HepG2 (cell line): ENCODE results near the gene KCNK15. TPM values are rescaled to one million over a fixed set of nuclear protein-coding genes. Genes with fewer than 3 reads are reported as not detected.

Experiments
- ATAC-seq: fragments of 200-7000 bp; cut with Tn5 transposase; 3 replicates; pipeline ENCODE4 v1.9.1; 2020; ENCODE audit warnings: mild to moderate bottlenecking, moderate library complexity
- BruUV-seq: library from RNA; stranded (reverse); fragments of 400-500 nt; replicated peaks from 2 replicates; lab custom pipeline; 2021; lab: Mats Ljungman, UMichigan
- CTCF ChIA-PET: fragments of 300-600 bp; formaldehyde crosslinking; extraction: SDS; loops from one replicate; lab custom pipeline; 2021; ENCODE audit warnings: low total read pairs, inconsistent platforms, low intra/inter-chr PET ratio; lab: Yijun Ruan, JAX
- POLR2A ChIA-PET: fragments of 350-600 bp; sonication (Branson Sonifier 250); formaldehyde crosslinking; loops from one replicate; lab custom pipeline; 2020; ENCODE audit warnings: antibody characterized with exemption, inconsistent platforms; lab: Yijun Ruan, JAX
- DNase-seq: peaks from one replicate; pipeline ENCODE4 v3.0.0-alpha.2; 2015; ENCODE audit warnings: low spot score
- FAIRE-seq: peaks from 3 replicates; lab custom pipeline; 2011; peaks lifted over from hg19 to GRCh38; lab: Jason Lieb, UNC
- H2AFZ ChIP-seq: one replicate; pipeline ENCODE4 v1.6.1; 2011; ENCODE audit warnings: low read length, inconsistent platforms
- H3K27ac ChIP-seq: fragments of 300-600 bp; 3 replicates; pipeline ENCODE4 v1.8.0; 2011; ENCODE audit warnings: mixed run types, mild to moderate bottlenecking, mixed read lengths, low read length, inconsistent platforms; ENCODE audit not compliant: insufficient read depth; ENCODE audit errors: extremely low read length
- H3K27me3 ChIP-seq, 2 experiments: fragments of 200-600 bp in 1 of 2; 2 replicates in 1 of 2; 3 replicates in 1 of 2; pipeline versions ENCODE4 v1.6.0 to v1.8.0; 2011; ENCODE audit warnings: low read length in 2 of 2, mild to moderate bottlenecking in 2 of 2, moderate library complexity in 2 of 2, inconsistent platforms in 1 of 2; ENCODE audit not compliant: insufficient read depth in 2 of 2, control insufficient read depth in 1 of 2
- H3K36me3 ChIP-seq, 2 experiments: fragments of 200-600 bp in 1 of 2; replicated peaks in 1 of 2; 2 replicates in 1 of 2; 3 replicates in 1 of 2; pipeline versions ENCODE4 v1.5.1 to v1.8.0; 2011; ENCODE audit warnings: low read length in 2 of 2, inconsistent platforms in 1 of 2; ENCODE audit not compliant: insufficient read depth in 2 of 2, control insufficient read depth in 1 of 2
- H3K4me1 ChIP-seq: 2 replicates; pipeline ENCODE4 v1.5.1; 2012; ENCODE audit warnings: low read length, inconsistent platforms; ENCODE audit not compliant: insufficient read depth
- H3K4me2 ChIP-seq: 2 replicates; pipeline ENCODE4 v1.6.0; 2011; ENCODE audit warnings: low read depth, low read length, inconsistent platforms
- H3K4me3 ChIP-seq, 3 experiments: fragments of 200-600 bp in 1 of 3; sonication (generic), shearing (Covaris generic) in 1 of 3; replicated peaks in 1 of 3; 2 replicates each; pipeline ENCODE4 v1.5.1; 2011 to 2016; ENCODE audit warnings: low read length in 3 of 3, inconsistent platforms in 2 of 3, low read depth in 2 of 3, mild to moderate bottlenecking in 2 of 3, control low read depth in 1 of 3, mixed read lengths in 1 of 3; ENCODE audit not compliant: insufficient read depth in 1 of 3
- H3K79me2 ChIP-seq: one replicate; pipeline ENCODE4 v1.6.1; 2011; ENCODE audit warnings: low read length, inconsistent platforms; ENCODE audit not compliant: insufficient read depth
- H3K9ac ChIP-seq: 2 replicates; pipeline ENCODE4 v1.6.0; 2011; ENCODE audit warnings: mild to moderate bottlenecking, low read depth, low read length, inconsistent platforms; ENCODE audit not compliant: insufficient read depth
- H3K9me3 ChIP-seq: 2 replicates; pipeline ENCODE4 v1.5.1; 2012; ENCODE audit warnings: mild to moderate bottlenecking, low read length
- H4K20me1 ChIP-seq: 2 replicates; pipeline ENCODE4 v1.6.0; 2011; ENCODE audit warnings: inconsistent platforms, mild to moderate bottlenecking, low read length, moderate library complexity; ENCODE audit not compliant: insufficient read depth
- BRD4 ChIP-seq: sonication (generic); formaldehyde crosslinking; IDR thresholded peaks from 2 replicates; pipeline ENCODE4 v1.4.0; 2020; ENCODE audit warnings: missing genetic modification reagents
- CREB1 ChIP-seq, 2 experiments: fragments of 450-650 bp in 1 of 2; IDR thresholded peaks; 2 replicates each; pipeline ENCODE4 v1.6.1; 2016 to 2017; ENCODE audit warnings: control low read depth in 1 of 2, mild to moderate bottlenecking in 1 of 2, missing compliant biosample characterization in 1 of 2, missing genetic modification characterization in 1 of 2
- FOSL2 ChIP-seq: sonication (generic); formaldehyde crosslinking; IDR thresholded peaks from 2 replicates; pipeline ENCODE4 v1.4.0; 2020; ENCODE audit warnings: missing genetic modification reagents
- NBN ChIP-seq: fragments of 450-650 bp; conservative IDR thresholded peaks from 2 replicates; pipeline ENCODE4 v1.6.1; 2017
- SMC3 ChIP-seq: IDR thresholded peaks from 2 replicates; pipeline ENCODE4 v1.6.1; 2011; ENCODE audit warnings: low read length, improper control_type of control experiment
- ZNF589 ChIP-seq: sonication (generic); formaldehyde crosslinking; conservative IDR thresholded peaks from 2 replicates; pipeline ENCODE4 v1.8.0; 2022; ENCODE audit warnings: mild to moderate bottlenecking, moderate library complexity, missing genetic modification reagents
- ZNF746 ChIP-seq: sonication (generic); formaldehyde crosslinking; IDR thresholded peaks from 2 replicates; pipeline ENCODE4 v1.8.0; 2022; ENCODE audit warnings: mild to moderate bottlenecking, missing genetic modification reagents
- WGBS: methylation state at CpG from one replicate; pipeline ENCODE4 v1.1.6; 2017; ENCODE audit warnings: low lambda C conversion rate; 5-methylcytosine and 5-hydroxymethylcytosine counted together
- in situ Hi-C: cut with HindIII; loops from 2 replicates; pipeline ENCODE4 v1.10.0; 2017; ENCODE audit warnings: low pct_unique_long_range_greater_than_20kb; ENCODE audit not compliant: extremely low pct_ligation_motif_present
- intact Hi-C: fragments of 100-400 bp; cut with micrococcal nuclease; formaldehyde crosslinking; loops from one replicate; pipeline ENCODE4 v1.10.0; 2022; ENCODE audit not compliant: unreplicated experiment
- polyA plus RNA-seq, 8 experiments: library from polyadenylated mRNA; depleted of rRNA in 3 of 8; stranded (reverse) in 7 of 8; unstranded in 1 of 8; fragments of >200 nt; fragmentation: Illumina TruSeq in 4 of 8; extraction: Trizol in 4 of 8; gene quantifications; 2 replicates each; pipeline versions ENCODE4 v1.2.1 to v1.2.3, GENCODE V29; 2011 to 2016; ENCODE audit warnings: low read depth in 4 of 8, missing spikeins in 1 of 8, mixed read lengths in 1 of 8; ENCODE audit not compliant: insufficient read depth in 1 of 8
- total RNA-seq, 5 experiments: library from RNA; depleted of rRNA; stranded (reverse); fragments of >200 nt; fragmentation: Illumina TruSeq; extraction: Trizol; gene quantifications; 2 replicates each; pipeline ENCODE4 v1.2.3, GENCODE V29; 2016; ENCODE audit warnings: low read depth in 1 of 5
- TF ChIP-seq, protein P1 (sequence below): IDR thresholded peaks from 2 replicates; pipeline ENCODE4 v1.6.1; 2016; ENCODE audit warnings: control low read depth

KCNK15 gene
- total and polyA plus RNA-seq, 2 of the 13 experiments (the other 11 are each of a cell fraction or from before 2014, with no cell fraction given) = 0.03 TPM; not detected in 1

DNA sequence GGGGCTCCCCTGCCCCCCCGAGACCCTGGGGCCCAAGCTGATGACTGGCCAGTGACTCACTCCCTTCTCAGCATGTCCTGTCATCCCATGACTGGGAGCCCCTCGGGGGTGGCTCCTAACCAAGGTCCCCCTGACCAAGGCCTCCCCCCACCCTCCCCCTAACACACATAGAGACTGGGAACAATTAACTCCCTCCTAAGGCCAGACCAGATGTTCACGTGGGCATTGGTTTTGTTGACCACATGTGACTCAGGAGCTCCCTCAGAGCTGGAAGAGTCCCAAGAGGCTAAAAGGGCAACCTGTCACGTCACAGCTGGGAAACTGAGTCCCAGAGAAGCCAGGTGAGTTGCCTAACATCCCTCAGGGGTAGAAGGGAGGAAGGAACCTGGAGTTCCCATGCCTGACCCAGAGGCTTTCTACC, 41.1 kb upstream of the KCNK15 start:
- intact Hi-C loops = no loop called here
- WGBS = 0% methylated on average over 3 of the region's 4 CpGs
- ATAC-seq = no peak
- Histone ChIP-seq H3K79me2 (no peaks in the 10 kb centered on the region), H3K27me3 (peaks cover 6 to 37% of the 10 kb centered on the region in 2 experiments; a peak in 3 of 5 replicates)
- TF ChIP-seq FOSL2 (peak; percentile 71), CREB1 (IDR thresholded peaks at IDR 0.05) (peak; percentile 62), CREB1 (CRISPR knock-in tag; IDR thresholded peaks at IDR 0.05) (no peak), ZNF589 (no peak)
- TF ChIP-seq, all 625 proteins: peak for 2
- H3K9me3 ChIP-seq = no peaks in the 10 kb centered on the region
- in situ Hi-C loops = no loop called here
- BruUV-seq = no TSS peak
- H2AFZ ChIP-seq = no peak overlapping the region
- DNase-seq = no peak
- no peak overlapping the region for H3K9ac ChIP-seq
- no peak overlapping the region for H3K4me3 ChIP-seq
- H3K4me1 ChIP-seq = peaks cover 8% of the 10 kb centered on the region; the same call in 1 of the 2 replicates
- POLR2A ChIA-PET = no interaction called here
- H3K4me2 ChIP-seq = no peak overlapping the region
- H4K20me1 ChIP-seq = no peaks in the 10 kb centered on the region
- no peak for FAIRE-seq
- H3K27ac ChIP-seq = no peak overlapping the region
- CTCF ChIA-PET = no interaction called here
- H3K36me3 ChIP-seq = no peaks in the 10 kb centered on the region

DNA sequence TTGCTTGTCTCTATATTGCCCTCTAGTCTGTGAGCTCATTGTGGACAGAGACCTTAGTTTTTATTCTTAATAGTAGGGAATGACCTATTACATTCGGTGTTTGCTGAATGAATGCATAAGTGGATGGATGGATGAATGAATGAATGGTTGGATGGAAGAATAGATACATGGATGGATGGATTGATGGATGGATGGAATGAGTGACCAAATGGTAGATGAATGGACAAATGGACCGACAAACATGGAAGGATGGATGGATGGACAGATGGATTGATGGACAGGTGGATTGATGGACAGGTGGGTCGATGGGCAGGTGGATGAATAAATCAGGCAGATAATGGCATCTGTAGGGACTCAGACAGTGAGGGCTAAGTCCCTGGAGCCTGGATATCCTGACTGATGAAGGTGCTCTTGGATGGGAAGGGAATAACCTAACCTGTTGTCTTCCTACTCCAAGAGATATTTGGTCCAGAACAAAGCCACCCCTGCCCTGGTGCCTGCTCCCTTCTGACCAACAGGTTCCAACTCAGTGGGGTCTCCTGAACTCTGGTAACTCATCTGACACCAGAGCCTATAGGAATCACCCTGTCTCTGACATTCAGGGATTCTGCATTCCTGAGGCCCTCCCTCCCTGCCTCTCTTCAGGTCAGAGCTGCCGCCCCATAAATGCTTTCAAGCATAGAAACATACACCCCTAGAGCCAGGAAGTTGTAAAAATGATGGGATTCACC, 40.1 kb upstream of the KCNK15 start:
- Histone ChIP-seq H3K9me3 (no peaks in the 10 kb centered on the region), H3K79me2 (no peaks in the 10 kb centered on the region), H3K4me1 (peaks cover 8% of the 10 kb centered on the region; the same call in 1 of the 2 replicates), H3K4me3 (no peak overlapping the region), H3K36me3 (no peaks in the 10 kb centered on the region), H4K20me1 (no peaks in the 10 kb centered on the region), H3K9ac (no peak overlapping the region), H3K27me3 (peaks cover 7 to 33% of the 10 kb centered on the region in 2 experiments; a peak in 3 of 5 replicates), H3K27ac (no peak overlapping the region), H2AFZ (no peak overlapping the region), H3K4me2 (no peak overlapping the region)
- ATAC-seq = no peak
- DNase-seq = no peak
- in situ Hi-C loops (no loop called here), intact Hi-C loops (no loop called here)
- TF ChIP-seq BRD4 (CRISPR knock-in tag) = no peak
- no peak for TF ChIP-seq ZNF746 (CRISPR knock-in tag)
- no peak for TF ChIP-seq SMC3
- peak; percentile 77; the same call in 1 of the 2 replicates for TF ChIP-seq NBN
- TF ChIP-seq, protein P1, sequence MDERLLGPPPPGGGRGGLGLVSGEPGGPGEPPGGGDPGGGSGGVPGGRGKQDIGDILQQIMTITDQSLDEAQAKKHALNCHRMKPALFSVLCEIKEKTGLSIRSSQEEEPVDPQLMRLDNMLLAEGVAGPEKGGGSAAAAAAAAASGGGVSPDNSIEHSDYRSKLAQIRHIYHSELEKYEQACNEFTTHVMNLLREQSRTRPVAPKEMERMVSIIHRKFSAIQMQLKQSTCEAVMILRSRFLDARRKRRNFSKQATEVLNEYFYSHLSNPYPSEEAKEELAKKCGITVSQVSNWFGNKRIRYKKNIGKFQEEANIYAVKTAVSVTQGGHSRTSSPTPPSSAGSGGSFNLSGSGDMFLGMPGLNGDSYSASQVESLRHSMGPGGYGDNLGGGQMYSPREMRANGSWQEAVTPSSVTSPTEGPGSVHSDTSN (CRISPR knock-in tag) = no peak
- WGBS = 10% methylated on average over 4 of the region's 4 CpGs
- FAIRE-seq = no peak
- no TSS peak for BruUV-seq
- ChIA-PET CTCF (no interaction called here), POLR2A (no interaction called here)
